Fibroblast of skin of back (primary cell): ENCODE results near the gene MBD5.

Experiments
- DNase-seq: peaks from one replicate; pipeline ENCODE4 v3.0.0-alpha.2; 2013

MBD5 gene

GRCh38 chr2:148306027-148306426, 285.1 kb downstream of the MBD5 start:
- DNase-seq, result no peak

- no peak for DNase-seq
These were observed 296.7 kb downstream of the MBD5 start for GRCh38 chr2:148317598-148317997.

GRCh38 chr2:148338541-148338940, 317.6 kb downstream of the MBD5 start:
- peak; percentile 75 for DNase-seq

- DNase-seq, result no peak
These were observed 321.2 kb downstream of the MBD5 start for GRCh38 chr2:148342086-148342485.

- DNase-seq, result no peak
These were observed 329.3 kb downstream of the MBD5 start for GRCh38 chr2:148350199-148350598.

GRCh38 chr2:148351437-148352143, 330.7 kb downstream of the MBD5 start:
- DNase-seq, result no peak

- no peak for DNase-seq
These were observed 337.5 kb downstream of the MBD5 start for GRCh38 chr2:148358375-148358774.

GRCh38 chr2:148360662-148361061, 339.8 kb downstream of the MBD5 start:
- DNase-seq, result no peak

- DNase-seq, result no peak
These were observed 341.4 kb downstream of the MBD5 start for GRCh38 chr2:148362144-148362796.

GRCh38 chr2:148375214-148375613, 354.3 kb downstream of the MBD5 start:
- no peak for DNase-seq

- DNase-seq, result peak; percentile 65
These were observed 370.4 kb downstream of the MBD5 start for GRCh38 chr2:148391324-148391723.

GRCh38 chr2:148402786-148403185, 381.9 kb downstream of the MBD5 start:
- no peak for DNase-seq

- DNase-seq, result no peak
These were observed 390.0 kb downstream of the MBD5 start for GRCh38 chr2:148410899-148411298.

GRCh38 chr2:148416248-148416647, 395.4 kb downstream of the MBD5 start:
- no peak for DNase-seq

GRCh38 chr2:148430101-148430500, 409.2 kb downstream of the MBD5 start:
- DNase-seq, result no peak

- no peak for DNase-seq
These were observed 427.0 kb downstream of the MBD5 start for GRCh38 chr2:148447877-148448276.

- DNase-seq, result no peak
These were observed 429.6 kb downstream of the MBD5 start for GRCh38 chr2:148450531-148450930.

GRCh38 chr2:148451046-148451445, 430.2 kb downstream of the MBD5 start:
- no peak for DNase-seq

GRCh38 chr2:148455791-148456190, 434.9 kb downstream of the MBD5 start:
- no peak for DNase-seq

- no peak for DNase-seq
These were observed 437.3 kb downstream of the MBD5 start for GRCh38 chr2:148458171-148458570.

GRCh38 chr2:148459377-148459778, 438.5 kb downstream of the MBD5 start:
- peak; percentile 32 for DNase-seq

GRCh38 chr2:148461876-148462275, 441.0 kb downstream of the MBD5 start:
- DNase-seq, result no peak

- DNase-seq, result peak; percentile 4
These were observed 454.7 kb downstream of the MBD5 start for GRCh38 chr2:148475626-148476025.

GRCh38 chr2:148479398-148479797, 458.5 kb downstream of the MBD5 start:
- DNase-seq, result no peak
